Upper lobe of left lung (tissue), 4 donors: ENCODE measurements around the gene CDK5R1.

Source experiments
- CTCF ChIP-seq, 6 experiments: fragments of 450-650 bp in 4 of 6; fragments of 200-600 bp in 2 of 6; sonication (generic) in 2 of 6; IDR thresholded peaks; one replicate each; pipeline ENCODE4 v1.5.1; 2016 to 2019; ENCODE audit warnings: antibody characterized with exemption in 6 of 6
- EP300 ChIP-seq, 4 donors: sonication (generic); formaldehyde crosslinking; IDR thresholded peaks; one replicate each; pipeline ENCODE4 v1.5.1; 2017; ENCODE audit warnings: antibody characterized with exemption in 4 of 4, control low read depth in 2 of 4

- TF ChIP-seq EP300 (IDR thresholded peaks at IDR 0.05) (no peak), CTCF (IDR thresholded peaks at IDR 0.05) (no peak)
Measured at GRCh38 chr17:32502013-32502412, 15.2 kb downstream of the CDK5R1 start.
